ENCODE data around the gene CDH23. TPM values are rescaled to one million over a fixed set of nuclear protein-coding genes. Genes with fewer than 3 reads are reported as not detected.
A peak's percentile ranks its signal among the peaks of the same experiment; 100 is the strongest.

The CDH23 gene
- total and polyA plus RNA-seq, 2 experiments from 2014 or later: 0.08 TPM; not detected in 1

DNA sequence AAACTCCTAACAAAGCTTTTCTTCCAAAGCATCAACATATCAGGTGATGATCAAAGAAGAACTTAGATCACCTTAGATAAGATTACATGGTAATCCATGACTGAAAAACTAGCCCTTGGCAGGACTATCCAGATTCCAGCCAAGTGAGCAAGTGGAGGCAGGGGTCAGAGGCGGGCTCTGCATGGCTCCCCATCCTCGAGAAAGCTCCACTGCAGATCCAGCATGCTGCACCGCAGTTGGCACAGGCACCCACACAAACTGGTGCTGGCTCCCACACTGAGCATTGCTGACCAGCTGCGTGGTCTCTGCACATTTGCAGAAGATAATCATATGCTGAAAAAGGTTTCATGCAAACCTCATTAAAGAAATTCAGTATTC, 444.2 kb downstream of the CDH23 start:
- 82 to 85% methylated on average over 4 of the region's 4 CpGs for WGBS, 2 experiments (ENCODE audit: low coverage in 1 of 2, low lambda C conversion rate in 2 of 2, missing lambda C conversion rate in 2 of 2)
- H3K27ac ChIP-seq: peak overlapping the region; percentile 83; the same call in 1 of the 2 replicates
- H3K27me3 ChIP-seq (replicated peaks; ENCODE audit: insufficient read depth): no peaks in the 10 kb centered on the region
- H3K79me2 ChIP-seq (ENCODE audit: insufficient read depth): peaks cover 94% of the 10 kb centered on the region
- DNase-seq: no peak
- TF ChIP-seq EZH2phosphoT487 (IDR thresholded peaks at IDR 0.05; ENCODE audit: insufficient read depth, low read depth): no peak
- no peak for TF ChIP-seq EZH2 (IDR thresholded peaks at IDR 0.05; ENCODE audit: insufficient read depth, poor library complexity, severe bottlenecking)
- H3K9me2 ChIP-seq (ENCODE audit: insufficient read depth): no peaks in the 10 kb centered on the region
- no peak overlapping the region for H2AFZ ChIP-seq
- peaks cover 18% of the 10 kb centered on the region for H4K20me1 ChIP-seq (ENCODE audit: insufficient read depth)
- no peaks in the 10 kb centered on the region for H3K9me3 ChIP-seq (ENCODE audit: low read depth)
- no peaks in the 10 kb centered on the region for H3K36me3 ChIP-seq (ENCODE audit: low read depth)
- no peak overlapping the region for H3K9ac ChIP-seq
- peaks cover 51% of the 10 kb centered on the region for H3K4me1 ChIP-seq (ENCODE audit: insufficient read depth)
- in situ Hi-C loops (cut with MboI): no loop called here
- H3F3A ChIP-seq (ENCODE audit: insufficient read depth): peaks cover 52% of the 10 kb centered on the region
- no peak overlapping the region for H3K4me3 ChIP-seq
- H3K4me2 ChIP-seq (ENCODE audit: unreplicated experiment): no peak overlapping the region

DNA sequence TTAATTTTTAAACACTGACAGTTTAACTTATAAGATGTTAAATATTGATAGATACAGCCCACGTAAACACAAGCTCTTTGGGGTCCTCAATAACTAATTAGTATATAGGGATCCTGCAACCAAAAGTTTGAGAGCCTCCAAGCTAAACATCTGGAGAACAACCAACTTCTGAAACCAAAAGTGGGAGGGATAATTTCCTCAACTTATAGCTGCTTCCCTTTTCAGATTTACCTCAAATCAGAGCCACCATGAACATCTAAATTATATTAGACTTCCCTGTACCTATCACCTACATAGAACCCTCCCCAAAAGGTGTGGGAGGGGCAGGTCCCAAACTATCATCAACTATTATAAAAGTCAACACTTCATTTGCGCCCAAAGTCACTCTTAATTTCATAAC, 445.7 kb downstream of the CDH23 start:
- H3K36me3 ChIP-seq (ENCODE audit: low read depth): no peaks in the 10 kb centered on the region
- H3K9me3 ChIP-seq (ENCODE audit: low read depth): no peaks in the 10 kb centered on the region
- H3K4me3 ChIP-seq: no peak overlapping the region
- no peaks in the 10 kb centered on the region for H3K9me2 ChIP-seq (ENCODE audit: insufficient read depth)
- peaks cover 41% of the 10 kb centered on the region for H3F3A ChIP-seq (ENCODE audit: insufficient read depth)
- no peak overlapping the region for H3K27ac ChIP-seq
- peaks cover 96% of the 10 kb centered on the region for H3K79me2 ChIP-seq (ENCODE audit: insufficient read depth)
- H3K27me3 ChIP-seq (replicated peaks; ENCODE audit: insufficient read depth): no peaks in the 10 kb centered on the region
- no peak overlapping the region for H3K4me2 ChIP-seq (ENCODE audit: unreplicated experiment)
- in situ Hi-C loops (cut with MboI): no loop called here
- no peak overlapping the region for H2AFZ ChIP-seq
- H4K20me1 ChIP-seq (ENCODE audit: insufficient read depth): peaks cover 18% of the 10 kb centered on the region
- no peak overlapping the region for H3K9ac ChIP-seq
- H3K4me1 ChIP-seq (ENCODE audit: insufficient read depth): peaks cover 42% of the 10 kb centered on the region
- TF ChIP-seq EZH2 (IDR thresholded peaks at IDR 0.05; ENCODE audit: insufficient read depth, poor library complexity, severe bottlenecking): no peak
- TF ChIP-seq EZH2phosphoT487 (IDR thresholded peaks at IDR 0.05; ENCODE audit: insufficient read depth, low read depth): no peak
- DNase-seq: no peak
- WGBS, 2 experiments (ENCODE audit: low coverage in 1 of 2, low lambda C conversion rate in 2 of 2, missing lambda C conversion rate in 2 of 2): 50 to 61% methylated on average over 2 of the region's 2 CpGs

DNA sequence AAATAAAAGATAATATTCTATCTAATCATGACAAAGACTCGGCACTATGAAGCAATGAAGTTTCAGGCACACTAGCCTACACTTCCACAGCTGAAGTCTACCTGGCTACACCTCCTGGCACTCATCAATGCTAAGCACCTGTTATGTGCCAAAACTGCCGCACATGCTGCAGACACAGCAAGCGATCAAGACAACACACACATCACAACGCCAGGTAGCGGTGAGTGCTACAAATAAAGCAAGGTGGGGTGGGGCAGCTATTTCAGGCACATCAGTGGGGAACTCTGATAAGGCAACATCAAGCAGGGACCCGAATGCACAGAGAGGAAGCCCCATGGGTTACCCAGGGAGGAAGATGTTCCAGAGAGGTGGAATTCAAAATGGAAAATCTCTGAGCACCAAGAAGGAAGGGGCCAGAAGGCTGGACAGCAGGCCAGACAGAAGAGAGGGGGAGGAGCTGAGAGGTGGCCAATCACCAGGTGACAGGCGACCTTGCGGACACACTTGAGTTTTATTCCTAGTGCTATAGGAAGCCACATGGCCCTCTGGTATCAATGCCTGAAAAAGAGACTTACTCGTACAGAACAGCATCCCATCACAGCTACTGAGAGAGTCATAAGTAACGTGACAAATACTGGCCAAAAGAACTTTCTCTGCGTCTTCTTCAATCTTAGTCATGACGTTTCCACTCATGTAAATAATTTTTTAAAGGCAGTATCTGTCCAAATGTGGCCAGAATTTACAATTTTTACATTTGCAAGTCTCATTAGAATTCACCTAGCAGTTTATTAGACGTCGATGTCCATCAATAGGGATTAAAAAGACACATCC, 446.4 kb downstream of the CDH23 start:
- TF ChIP-seq EZH2phosphoT487 (IDR thresholded peaks at IDR 0.05; ENCODE audit: insufficient read depth, low read depth): no peak
- no peak for TF ChIP-seq EZH2 (IDR thresholded peaks at IDR 0.05; ENCODE audit: insufficient read depth, poor library complexity, severe bottlenecking)
- H3K4me1 ChIP-seq (ENCODE audit: insufficient read depth): peaks cover 35% of the 10 kb centered on the region
- H3K79me2 ChIP-seq (ENCODE audit: insufficient read depth): peaks cover 96% of the 10 kb centered on the region
- DNase-seq: no peak
- H3K4me2 ChIP-seq (ENCODE audit: unreplicated experiment): no peak overlapping the region
- in situ Hi-C loops (cut with MboI): no loop called here
- no peaks in the 10 kb centered on the region for H3K9me3 ChIP-seq (ENCODE audit: low read depth)
- no peak overlapping the region for H2AFZ ChIP-seq
- no peaks in the 10 kb centered on the region for H3K27me3 ChIP-seq (replicated peaks; ENCODE audit: insufficient read depth)
- H3K4me3 ChIP-seq: no peak overlapping the region
- no peaks in the 10 kb centered on the region for H3K9me2 ChIP-seq (ENCODE audit: insufficient read depth)
- no peak overlapping the region for H3K9ac ChIP-seq
- WGBS, 2 experiments (ENCODE audit: low coverage in 1 of 2, low lambda C conversion rate in 2 of 2, missing lambda C conversion rate in 2 of 2): 80 to 83% methylated on average over 14 of the region's 14 CpGs
- H3K36me3 ChIP-seq (ENCODE audit: low read depth): no peaks in the 10 kb centered on the region
- peaks cover 34% of the 10 kb centered on the region for H3F3A ChIP-seq (ENCODE audit: insufficient read depth)
- peaks cover 18% of the 10 kb centered on the region for H4K20me1 ChIP-seq (ENCODE audit: insufficient read depth)
- no peak overlapping the region for H3K27ac ChIP-seq

DNA sequence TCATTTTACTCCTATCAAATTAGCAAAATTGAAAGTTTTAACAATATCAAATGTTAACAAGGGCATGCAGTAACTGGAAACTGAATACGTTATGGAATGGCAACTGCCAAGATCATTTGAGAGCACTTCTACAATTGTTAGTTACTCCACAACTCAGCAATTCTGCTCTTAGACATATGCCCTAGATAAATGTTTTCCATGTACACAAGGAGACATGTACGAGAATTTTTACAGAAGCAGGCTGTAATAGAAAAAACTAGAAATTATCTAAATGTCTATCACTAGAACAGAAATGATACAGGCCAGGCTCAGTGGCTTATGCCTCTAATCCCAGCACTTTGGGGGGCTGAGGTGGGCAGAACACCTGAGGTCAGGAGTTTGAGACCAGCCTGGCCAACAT, 447.4 kb downstream of the CDH23 start:
- no peaks in the 10 kb centered on the region for H3K9me2 ChIP-seq (ENCODE audit: insufficient read depth)
- H4K20me1 ChIP-seq (ENCODE audit: insufficient read depth): peaks cover 20% of the 10 kb centered on the region
- H3K4me3 ChIP-seq: no peak overlapping the region
- H3K9ac ChIP-seq: no peak overlapping the region
- DNase-seq: no peak
- H2AFZ ChIP-seq: no peak overlapping the region
- in situ Hi-C loops (cut with MboI): no loop called here
- TF ChIP-seq EZH2 (IDR thresholded peaks at IDR 0.05; ENCODE audit: insufficient read depth, poor library complexity, severe bottlenecking): no peak
- TF ChIP-seq EZH2phosphoT487 (IDR thresholded peaks at IDR 0.05; ENCODE audit: insufficient read depth, low read depth): no peak
- peaks cover 100% of the 10 kb centered on the region for H3K79me2 ChIP-seq (ENCODE audit: insufficient read depth)
- no peaks in the 10 kb centered on the region for H3K9me3 ChIP-seq (ENCODE audit: low read depth)
- H3K27me3 ChIP-seq (replicated peaks; ENCODE audit: insufficient read depth): no peaks in the 10 kb centered on the region
- 55 to 60% methylated on average over 2 of the region's 2 CpGs for WGBS, 2 experiments (ENCODE audit: low coverage in 1 of 2, low lambda C conversion rate in 2 of 2, missing lambda C conversion rate in 2 of 2)
- peaks cover 24% of the 10 kb centered on the region for H3F3A ChIP-seq (ENCODE audit: insufficient read depth)
- H3K4me2 ChIP-seq (ENCODE audit: unreplicated experiment): no peak overlapping the region
- peaks cover 29% of the 10 kb centered on the region for H3K4me1 ChIP-seq (ENCODE audit: insufficient read depth)
- H3K36me3 ChIP-seq (ENCODE audit: low read depth): no peaks in the 10 kb centered on the region
- H3K27ac ChIP-seq: no peak overlapping the region

Measured in GM23248 (cell line).